ENCODE results near the gene UBE2E1. TPM values are rescaled to one million over a fixed set of nuclear protein-coding genes. Genes with fewer than 3 reads are reported as not detected.

UBE2E1 gene
- total and polyA plus RNA-seq, 11 donors, result 43.7 to 97.1 (median 65.0) TPM

DNA sequence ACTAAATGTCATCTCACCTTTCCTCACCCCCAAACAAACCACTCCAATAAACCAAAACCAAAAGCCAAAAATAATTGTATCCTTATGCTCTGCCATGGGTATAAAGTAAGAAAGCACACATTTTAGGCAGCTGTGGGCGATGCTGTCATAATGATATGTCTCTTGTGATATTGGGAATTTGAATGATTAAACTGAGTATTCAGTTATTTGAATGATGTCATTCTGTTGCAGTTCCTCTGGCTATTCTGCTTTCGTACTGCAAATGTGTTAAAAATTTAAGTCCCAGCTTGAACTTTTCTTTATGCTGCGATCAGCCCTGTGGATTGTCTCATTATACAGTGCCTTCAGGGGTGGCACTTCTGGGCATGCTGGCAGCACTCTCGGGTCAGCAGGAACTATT lies 128.5 kb downstream of the UBE2E1 start:
- 64 to 85% (median 75%) methylated on average over 4 of the region's 4 CpGs for WGBS, 4 donors
- Histone ChIP-seq H3K9me3 (no peaks in the 10 kb centered on the region), H3K4me3 (no peak overlapping the region), H3K36me3 (no peaks in the 10 kb centered on the region), H3K4me1 (peaks cover 0 to 4% (median 0%) of the 10 kb centered on the region in 12 donors), H3K27ac (no peak overlapping the region), H3K27me3 (no peaks in the 10 kb centered on the region)
- no peak for TF ChIP-seq POLR2A (IDR thresholded peaks at IDR 0.05)
- TF ChIP-seq, protein P1, sequence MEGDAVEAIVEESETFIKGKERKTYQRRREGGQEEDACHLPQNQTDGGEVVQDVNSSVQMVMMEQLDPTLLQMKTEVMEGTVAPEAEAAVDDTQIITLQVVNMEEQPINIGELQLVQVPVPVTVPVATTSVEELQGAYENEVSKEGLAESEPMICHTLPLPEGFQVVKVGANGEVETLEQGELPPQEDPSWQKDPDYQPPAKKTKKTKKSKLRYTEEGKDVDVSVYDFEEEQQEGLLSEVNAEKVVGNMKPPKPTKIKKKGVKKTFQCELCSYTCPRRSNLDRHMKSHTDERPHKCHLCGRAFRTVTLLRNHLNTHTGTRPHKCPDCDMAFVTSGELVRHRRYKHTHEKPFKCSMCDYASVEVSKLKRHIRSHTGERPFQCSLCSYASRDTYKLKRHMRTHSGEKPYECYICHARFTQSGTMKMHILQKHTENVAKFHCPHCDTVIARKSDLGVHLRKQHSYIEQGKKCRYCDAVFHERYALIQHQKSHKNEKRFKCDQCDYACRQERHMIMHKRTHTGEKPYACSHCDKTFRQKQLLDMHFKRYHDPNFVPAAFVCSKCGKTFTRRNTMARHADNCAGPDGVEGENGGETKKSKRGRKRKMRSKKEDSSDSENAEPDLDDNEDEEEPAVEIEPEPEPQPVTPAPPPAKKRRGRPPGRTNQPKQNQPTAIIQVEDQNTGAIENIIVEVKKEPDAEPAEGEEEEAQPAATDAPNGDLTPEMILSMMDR (IDR thresholded peaks at IDR 0.05), result no peak
- intact Hi-C loops (cut with DNase I), result no loop called here
- ATAC-seq (no peak), DNase-seq (no peak)

DNA sequence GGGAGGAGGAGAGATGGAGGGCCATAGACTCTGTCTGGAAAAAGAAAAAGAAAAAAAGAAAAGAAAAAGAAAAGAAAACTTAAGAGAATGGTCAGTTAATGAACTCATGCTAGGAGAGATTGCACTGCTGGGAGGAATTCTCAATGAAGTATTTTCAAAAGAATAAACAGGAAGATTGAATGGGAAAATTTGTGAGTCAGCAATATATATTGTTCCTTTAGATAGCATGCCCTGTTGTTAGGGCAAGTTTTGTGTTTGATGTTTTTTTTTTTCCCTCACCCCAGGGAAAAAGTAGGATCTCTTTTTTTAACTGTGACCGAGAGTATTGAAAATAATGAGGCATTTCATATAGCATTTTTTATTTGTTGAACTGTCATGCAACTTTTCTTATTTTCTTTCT lies 131.5 kb downstream of the UBE2E1 start:
- no peaks in the 10 kb centered on the region for H3K27me3 ChIP-seq
- H3K36me3 ChIP-seq, result no peaks in the 10 kb centered on the region
- intact Hi-C loops (cut with DNase I), result no loop called here
- TF ChIP-seq, protein P1 (IDR thresholded peaks at IDR 0.05), result no peak
- no peak overlapping the region for H3K4me3 ChIP-seq
- WGBS, 4 donors, result 83 to 93% (median 88%) methylated on average over 1 of the region's 1 CpG
- DNase-seq, result no peak
- ATAC-seq, result no peak
- peaks cover 0 to 2% (median 0%) of the 10 kb centered on the region in 12 donors for H3K4me1 ChIP-seq
- no peaks in the 10 kb centered on the region for H3K9me3 ChIP-seq
- no peak overlapping the region for H3K27ac ChIP-seq

DNA sequence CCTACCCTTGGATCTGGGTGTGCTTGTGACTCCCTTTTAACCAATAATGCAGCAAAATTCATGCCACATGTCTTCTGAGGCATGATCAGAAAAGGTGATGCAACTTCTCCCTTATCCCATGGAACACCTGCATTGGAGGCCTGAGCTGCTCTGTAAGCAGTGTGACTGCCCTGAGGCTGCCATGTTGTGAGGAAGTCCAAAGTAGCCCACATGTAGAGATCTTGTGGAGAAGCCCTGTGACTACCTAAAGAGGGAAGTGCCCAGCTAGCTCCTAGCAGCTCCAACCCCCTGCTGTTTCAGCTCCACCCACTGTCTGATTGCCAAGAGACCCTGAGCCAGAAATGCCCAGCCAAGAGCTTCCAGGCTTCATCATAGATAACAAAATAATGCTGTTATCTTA lies 132.9 kb downstream of the UBE2E1 start:
- ATAC-seq (no peak), DNase-seq (no peak)
- Histone ChIP-seq H3K27ac (no peak overlapping the region), H3K27me3 (no peaks in the 10 kb centered on the region), H3K4me3 (no peak overlapping the region), H3K9me3 (no peaks in the 10 kb centered on the region), H3K36me3 (no peaks in the 10 kb centered on the region), H3K4me1 (no peaks in the 10 kb centered on the region)
- intact Hi-C loops (cut with DNase I), result no loop called here
- TF ChIP-seq, protein P1 (IDR thresholded peaks at IDR 0.05), result no peak
- no peak for TF ChIP-seq POLR2A (IDR thresholded peaks at IDR 0.05)

- ATAC-seq (no peak), DNase-seq (no peak)
- Histone ChIP-seq H3K27me3 (no peaks in the 10 kb centered on the region), H3K9me3 (no peaks in the 10 kb centered on the region), H3K4me3 (no peak overlapping the region), H3K27ac (no peak overlapping the region), H3K4me1 (peaks cover 0 to 6% (median 2%) of the 10 kb centered on the region in 12 donors), H3K36me3 (no peaks in the 10 kb centered on the region)
- intact Hi-C loops (cut with DNase I), result no loop called here
- no peak for TF ChIP-seq POLR2A (IDR thresholded peaks at IDR 0.05)
- TF ChIP-seq, protein P1 (IDR thresholded peaks at IDR 0.05), result no peak
- 84 to 88% (median 84%) methylated on average over 5 of the region's 5 CpGs for WGBS, 4 donors
Measured at GRCh38 chr3:23940775-23941174, 135.0 kb downstream of the UBE2E1 start.

Other genes with a start within 250 kb of the UBE2E1 start
- 10 to 100 TPM; 15.2 to 23.2 (median 18.8) TPM for gene NKIRAS1, start 111.0 kb downstream of the UBE2E1 start, total RNA-seq
- gene NKIRAS1, start 111.0 kb downstream of the UBE2E1 start, polyA plus RNA-seq, result 10 to 100 TPM; 13.3 to 17.8 TPM
- gene RPL15, start 111.2 kb downstream of the UBE2E1 start, total RNA-seq, result 1,000 to 10,000 TPM in 4 of 9 donors, 100 to 1,000 TPM in 5; 834 to 1,126 (median 995) TPM
- gene RPL15, start 111.2 kb downstream of the UBE2E1 start, polyA plus RNA-seq, result 1,000 to 10,000 TPM; 1,262 to 3,123 TPM
- gene NR1D2, start 139.3 kb downstream of the UBE2E1 start, total RNA-seq, result 10 to 100 TPM; 16.2 to 62.1 (median 36.5) TPM
- gene NR1D2, start 139.3 kb downstream of the UBE2E1 start, polyA plus RNA-seq, result 1 to 10 TPM; 5.6 to 7.5 TPM